Erythroblast (primary cell): ENCODE results near the gene NXPH4.

ENCODE experiments used
- GATA1 ChIP-seq: IDR thresholded peaks from 2 replicates; pipeline ENCODE4 v1.6.1; 2011; ENCODE audit warnings: low read depth, mild to moderate bottlenecking, control low read depth, low read length, moderate library complexity
- POLR2A ChIP-seq: IDR thresholded peaks from 2 replicates; pipeline ENCODE4 v1.6.1; 2011; ENCODE audit warnings: mild to moderate bottlenecking, low read length

GRCh38 chr12:57210926-57211692, 5.5 kb upstream of the NXPH4 start:
- no peak for TF ChIP-seq POLR2A
- TF ChIP-seq GATA1: no peak
